HG03442 (cell line): ENCODE measurements around the gene TPI1.
A peak's percentile ranks its signal among the peaks of the same experiment; 100 is the strongest.
"Not testable (repeated sequence)": the region's sequence is repeated elsewhere in the genome, so short reads cannot be mapped to it uniquely, and the experiment has no call there.

Source experiments
- ATAC-seq: cut with Tn5 transposase; IDR thresholded peaks from one replicate; pipeline ENCODE4 v1.9.1; 2021; ENCODE audit warnings: mild to moderate bottlenecking, moderate library complexity; ENCODE audit not compliant: unreplicated experiment

TPI1 gene

DNA sequence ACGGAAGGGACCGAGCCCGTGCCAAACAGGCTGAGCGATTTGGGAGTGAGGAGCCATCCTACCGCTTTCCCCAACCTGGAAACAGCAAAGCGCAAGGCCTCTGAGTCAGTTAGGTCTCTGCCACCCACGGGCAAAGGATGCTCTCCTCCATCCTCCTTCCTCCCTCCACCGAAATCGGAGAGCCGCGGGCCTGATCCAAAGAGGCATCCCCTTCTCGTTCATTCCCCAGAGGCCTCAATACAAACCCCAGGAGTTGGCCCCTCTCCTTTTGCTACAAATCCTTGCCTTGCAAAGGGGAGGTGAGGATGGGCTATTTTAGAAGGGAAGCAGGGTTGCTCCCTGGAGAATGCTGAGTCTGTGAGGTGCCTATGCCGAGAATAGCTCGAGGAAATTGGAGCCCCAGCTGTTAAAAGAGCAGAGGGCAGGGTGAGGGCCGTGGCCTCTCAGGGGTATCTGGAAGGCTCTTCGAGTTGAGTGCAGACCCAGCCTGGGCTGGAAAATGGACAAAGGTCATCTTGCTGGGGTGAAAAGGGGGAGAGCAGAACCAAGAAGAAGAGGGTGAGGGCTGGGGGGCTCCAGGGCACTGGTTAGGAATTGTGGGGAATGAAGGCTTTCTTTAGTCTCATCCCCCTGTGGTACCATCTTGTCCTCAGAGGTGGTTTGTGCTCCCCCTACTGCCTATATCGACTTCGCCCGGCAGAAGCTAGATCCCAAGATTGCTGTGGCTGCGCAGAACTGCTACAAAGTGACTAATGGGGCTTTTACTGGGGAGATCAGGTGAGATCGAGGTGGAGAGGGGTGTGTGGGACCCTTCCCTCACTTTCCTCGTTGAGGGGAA is 1.1 kb downstream of the TPI1 start:
- no peak for ATAC-seq

DNA sequence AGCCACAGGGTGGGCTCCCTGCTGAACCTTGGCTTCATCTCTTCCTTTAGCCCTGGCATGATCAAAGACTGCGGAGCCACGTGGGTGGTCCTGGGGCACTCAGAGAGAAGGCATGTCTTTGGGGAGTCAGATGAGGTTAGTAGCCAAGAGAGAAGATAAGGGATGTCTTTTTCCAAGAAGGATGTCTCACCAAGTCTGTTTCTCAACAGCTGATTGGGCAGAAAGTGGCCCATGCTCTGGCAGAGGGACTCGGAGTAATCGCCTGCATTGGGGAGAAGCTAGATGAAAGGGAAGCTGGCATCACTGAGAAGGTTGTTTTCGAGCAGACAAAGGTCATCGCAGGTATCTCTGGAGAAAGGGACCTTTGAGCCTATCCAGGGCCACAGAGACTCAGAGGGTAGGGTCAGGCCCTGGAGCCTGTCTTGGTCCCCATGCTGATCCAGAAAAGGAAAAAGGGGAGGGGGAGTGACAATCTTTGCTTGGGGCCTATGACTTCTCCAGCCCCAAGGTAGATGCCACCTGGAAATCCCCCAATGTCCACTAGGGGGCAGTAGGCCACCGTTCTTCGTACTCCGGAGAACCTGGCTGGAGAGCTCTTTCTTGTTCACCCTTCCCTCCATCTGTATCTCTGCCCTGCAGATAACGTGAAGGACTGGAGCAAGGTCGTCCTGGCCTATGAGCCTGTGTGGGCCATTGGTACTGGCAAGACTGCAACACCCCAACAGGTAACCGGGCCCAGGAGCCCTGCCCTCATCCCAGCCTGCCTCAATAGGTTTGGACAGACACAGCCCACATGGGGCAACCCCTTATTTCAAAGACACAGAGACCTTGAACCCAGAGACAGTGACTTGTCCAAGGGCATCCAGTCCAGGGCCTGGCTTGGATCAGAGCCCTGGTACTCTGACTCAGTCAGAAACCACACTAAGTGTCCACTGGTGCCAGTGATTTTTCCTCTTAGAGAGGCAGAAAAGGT is 2.0 kb downstream of the TPI1 start:
- no peak for ATAC-seq

DNA sequence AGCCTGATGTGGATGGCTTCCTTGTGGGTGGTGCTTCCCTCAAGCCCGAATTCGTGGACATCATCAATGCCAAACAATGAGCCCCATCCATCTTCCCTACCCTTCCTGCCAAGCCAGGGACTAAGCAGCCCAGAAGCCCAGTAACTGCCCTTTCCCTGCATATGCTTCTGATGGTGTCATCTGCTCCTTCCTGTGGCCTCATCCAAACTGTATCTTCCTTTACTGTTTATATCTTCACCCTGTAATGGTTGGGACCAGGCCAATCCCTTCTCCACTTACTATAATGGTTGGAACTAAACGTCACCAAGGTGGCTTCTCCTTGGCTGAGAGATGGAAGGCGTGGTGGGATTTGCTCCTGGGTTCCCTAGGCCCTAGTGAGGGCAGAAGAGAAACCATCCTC is 3.0 kb downstream of the TPI1 start:
- ATAC-seq, result not testable (repeated sequence)

DNA sequence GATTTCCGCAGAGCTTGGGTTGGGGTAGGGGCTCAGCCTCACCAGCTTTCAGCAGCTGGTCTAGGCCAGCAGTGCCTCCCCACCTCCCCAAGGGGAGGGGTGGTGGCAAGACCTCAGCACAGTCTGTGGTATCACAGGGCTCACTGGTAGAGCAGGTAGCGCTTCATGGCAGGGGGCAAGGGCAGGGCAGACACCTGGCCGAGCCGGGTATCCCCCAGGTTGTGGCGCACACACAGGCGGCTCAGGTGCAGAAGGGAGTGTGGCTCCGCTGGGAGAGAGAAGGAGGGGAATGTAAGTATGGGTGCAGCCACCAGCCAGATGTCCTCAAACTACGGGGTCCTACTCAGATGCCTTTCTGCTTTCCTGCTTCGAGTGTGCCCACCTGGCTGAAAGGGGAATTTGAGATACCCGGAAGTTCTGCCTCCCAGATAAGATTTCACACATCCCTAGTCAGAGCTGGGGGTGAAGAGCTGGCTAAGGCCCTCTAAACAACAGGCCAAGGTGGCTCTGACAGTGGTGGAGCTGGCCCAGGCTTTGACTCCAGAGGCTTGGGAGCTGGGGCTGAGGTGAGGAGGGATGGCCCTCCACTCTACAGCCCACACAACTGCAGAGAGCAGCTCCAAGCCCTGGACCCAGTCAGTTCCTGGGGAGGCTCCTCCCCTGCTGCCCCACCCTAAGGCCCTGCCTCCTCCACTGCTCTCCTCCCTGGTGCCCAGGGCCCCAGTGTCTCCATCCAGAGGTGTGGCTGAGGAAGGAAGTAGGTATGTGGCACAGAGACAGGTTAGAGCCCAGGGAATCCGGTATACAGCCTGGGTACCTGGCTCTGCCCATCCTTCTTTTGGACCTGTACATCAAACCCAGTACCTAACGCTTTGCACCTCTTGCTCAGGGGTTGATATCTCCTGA is 4.0 kb downstream of the TPI1 start:
- ATAC-seq, result no peak

DNA sequence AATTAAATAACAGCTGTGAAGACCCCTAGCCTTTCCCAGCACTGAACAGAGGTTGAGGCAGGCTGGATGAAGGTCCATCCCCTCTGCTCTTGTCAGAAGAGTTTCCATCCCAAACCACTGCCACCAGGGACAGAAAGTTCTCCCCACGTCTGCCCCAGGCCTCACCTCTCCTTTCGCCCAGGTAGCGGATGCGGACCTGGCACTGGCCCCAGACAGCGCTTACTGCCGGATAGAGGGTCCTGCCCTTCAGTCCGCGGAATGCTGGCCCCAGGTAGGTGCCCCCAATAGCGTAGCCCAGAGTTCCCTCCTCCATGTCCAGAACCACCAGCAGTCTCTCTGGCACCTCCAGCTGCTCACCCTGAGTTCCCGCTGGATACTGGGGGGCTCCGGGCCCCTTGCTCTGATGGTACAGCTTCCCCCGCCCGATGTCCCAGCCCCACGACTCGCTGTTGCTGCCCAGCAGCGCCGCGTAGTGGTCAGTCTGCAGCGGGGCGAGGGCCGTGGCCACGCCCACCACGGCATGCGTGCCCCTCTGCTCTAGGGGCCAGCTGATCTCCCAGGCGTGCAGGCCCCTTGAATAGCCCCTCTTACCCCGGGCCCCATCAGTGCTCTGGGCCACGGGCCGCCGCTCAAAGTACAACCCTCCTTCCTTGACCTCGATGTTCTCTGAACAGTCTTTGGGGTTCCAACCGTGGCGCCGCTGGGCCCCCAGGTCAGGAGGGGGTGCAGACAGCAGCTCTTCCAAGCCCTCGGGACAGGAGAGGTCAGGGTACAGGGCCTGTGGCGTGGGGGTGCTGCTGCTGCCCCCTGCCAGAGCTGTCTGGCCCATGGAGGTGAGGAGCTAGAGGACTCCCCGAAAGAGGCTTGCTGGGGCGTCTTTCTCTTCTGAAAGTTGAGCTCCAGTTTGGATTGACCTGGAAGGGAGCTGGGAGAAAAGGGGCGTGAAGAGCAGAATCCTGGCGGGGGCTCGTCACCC is 5.0 kb downstream of the TPI1 start:
- no peak for ATAC-seq

DNA sequence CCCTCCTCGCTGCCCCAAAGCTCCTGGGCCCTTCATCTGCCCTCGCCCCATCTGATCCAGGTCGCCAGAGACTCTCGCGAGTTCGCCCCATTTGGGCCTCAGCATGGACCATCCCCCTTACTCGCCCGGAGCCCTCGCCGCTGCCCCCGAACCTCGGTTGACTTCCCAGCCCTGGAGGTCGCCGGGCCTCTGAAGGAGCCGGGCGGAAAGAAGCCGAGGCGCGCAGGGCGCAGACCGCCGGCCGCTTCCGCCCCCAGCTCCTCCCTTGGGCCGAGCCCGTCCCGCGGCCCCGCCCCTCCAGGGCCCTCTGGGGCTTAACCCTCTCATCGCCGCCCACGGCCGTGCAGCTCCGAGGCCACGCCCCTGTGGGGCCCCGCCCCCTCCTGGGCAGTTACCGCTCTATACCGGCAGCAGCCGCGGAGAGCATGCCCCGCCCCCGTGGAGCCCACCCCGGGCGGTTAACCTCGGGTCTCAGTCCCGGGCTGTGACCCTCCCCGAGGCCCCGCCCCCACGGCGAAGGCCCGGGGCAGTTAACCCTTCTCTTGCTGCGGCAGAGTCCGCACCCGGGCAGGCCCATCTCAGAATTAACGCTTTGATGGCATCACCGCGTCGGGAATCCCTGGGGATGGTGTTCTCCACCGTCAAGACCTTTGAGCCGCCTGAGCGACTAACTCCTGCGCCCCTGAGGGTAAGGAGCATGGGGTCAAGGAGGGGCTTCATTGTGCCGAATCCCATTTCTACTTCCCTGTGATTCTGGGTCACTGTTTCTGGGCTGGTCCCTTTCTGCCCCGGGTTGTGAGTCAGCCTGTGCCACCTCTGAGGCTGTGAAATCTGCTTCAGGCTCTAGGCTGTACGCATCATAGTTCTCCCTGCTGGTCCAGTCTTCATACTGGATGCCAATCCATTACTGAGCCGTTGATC is 6.0 kb downstream of the TPI1 start, which contains the start of gene SPSB2:
Gene SPSB2 (minus strand): TSS at position 210 of the 921 bp plus-strand sequence. CDS start 402 bp downstream, outside the sequence.
- ATAC-seq, result peak; percentile 78

DNA sequence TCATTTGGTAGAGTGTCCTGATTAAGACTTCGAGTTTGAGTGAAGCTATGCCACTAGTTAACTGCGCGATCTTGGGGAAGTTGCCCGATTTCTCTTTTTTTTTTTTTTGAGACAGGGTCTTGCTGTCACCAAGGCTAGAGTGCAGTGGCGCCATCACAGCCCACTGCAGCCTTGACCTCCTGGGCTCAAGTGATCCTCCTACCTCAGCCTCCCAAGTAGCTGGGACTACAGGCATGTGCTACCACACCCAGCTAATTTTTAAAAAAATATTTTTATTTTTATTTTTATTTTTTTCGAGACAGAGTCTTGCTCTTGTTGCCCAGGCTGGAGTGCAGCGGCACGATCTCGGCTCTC is 6.7 kb downstream of the TPI1 start:
- ATAC-seq, result not testable (repeated sequence)

DNA sequence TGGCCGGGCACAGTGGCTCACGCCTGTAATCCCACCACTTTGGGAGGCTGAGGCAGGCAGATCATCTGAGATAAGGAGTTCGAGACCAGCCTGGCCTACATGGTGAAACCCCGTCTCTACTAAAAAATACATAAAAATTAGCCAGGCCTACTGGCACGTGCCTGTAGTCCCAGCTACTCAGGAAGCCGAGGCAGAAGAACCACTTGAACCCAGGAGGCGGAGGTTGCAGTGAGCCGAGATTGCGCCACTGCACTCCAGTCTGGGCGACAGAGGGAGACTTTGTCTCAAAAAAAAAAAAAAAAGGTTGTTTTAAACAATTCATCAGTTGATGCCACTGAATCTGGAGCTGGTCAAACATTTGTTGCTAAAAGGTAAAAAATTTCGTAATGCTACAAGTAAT is 12.5 kb downstream of the TPI1 start:
- ATAC-seq, result not testable (repeated sequence)

DNA sequence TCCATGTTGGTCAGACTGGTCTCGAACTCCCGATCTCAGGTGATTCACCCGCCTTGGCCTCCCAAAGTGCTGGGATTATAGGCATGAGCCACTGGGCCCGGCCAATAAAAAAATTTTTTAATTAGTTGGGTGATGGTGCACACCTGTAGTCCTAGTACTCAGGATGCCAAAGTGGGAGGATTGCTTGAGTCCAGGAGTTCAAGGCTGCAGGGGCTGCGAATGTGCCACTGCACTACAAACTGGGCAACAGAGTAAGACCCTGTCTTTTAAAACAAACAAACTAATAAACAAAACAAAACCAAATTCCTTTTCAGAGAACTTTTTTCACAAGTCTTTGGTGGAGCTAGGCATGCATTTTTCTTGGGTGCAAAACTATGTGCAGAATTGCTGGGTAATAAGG is 15.9 kb downstream of the TPI1 start:
- no peak for ATAC-seq

DNA sequence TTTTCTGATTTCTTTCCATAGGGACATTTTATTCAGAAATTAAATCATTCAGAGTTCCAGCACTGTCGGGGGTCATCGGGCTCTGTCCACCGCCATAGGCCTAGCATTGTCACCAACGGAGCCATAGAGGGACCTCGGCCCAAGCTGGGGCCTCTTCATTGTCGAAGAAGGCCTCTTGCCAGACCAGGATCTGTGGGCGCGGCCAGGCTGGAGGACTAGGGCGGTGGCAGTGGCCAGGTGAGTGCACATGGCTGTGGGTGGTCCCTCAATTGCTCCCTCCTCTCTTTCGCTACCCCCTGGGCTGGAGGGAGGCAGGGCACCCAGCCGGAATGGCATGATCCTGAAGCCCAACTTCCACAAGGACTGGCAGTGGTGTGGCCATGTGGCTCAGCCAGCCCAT is 16.4 kb downstream of the TPI1 start:
- ATAC-seq, result no peak

DNA sequence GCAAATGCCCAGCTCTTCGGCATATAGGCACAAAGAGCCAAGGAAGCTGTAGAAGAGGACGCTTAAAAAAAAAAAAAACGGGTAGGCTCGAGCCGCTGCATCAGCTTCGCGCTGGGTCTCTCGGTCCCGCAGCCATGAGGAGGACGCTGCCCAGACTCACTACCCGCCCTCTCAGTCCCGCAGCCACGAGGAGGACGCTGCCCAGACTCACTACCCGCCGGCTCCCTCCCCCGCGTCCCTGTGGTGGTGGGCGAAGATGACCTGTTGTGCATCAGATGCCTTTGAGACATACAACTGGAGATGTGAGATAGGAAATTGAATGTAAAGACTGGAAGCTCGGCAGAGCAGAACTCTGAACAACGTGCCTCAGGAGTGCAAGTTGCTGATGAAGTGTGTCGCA is 17.2 kb downstream of the TPI1 start:
- ATAC-seq, result no peak

DNA sequence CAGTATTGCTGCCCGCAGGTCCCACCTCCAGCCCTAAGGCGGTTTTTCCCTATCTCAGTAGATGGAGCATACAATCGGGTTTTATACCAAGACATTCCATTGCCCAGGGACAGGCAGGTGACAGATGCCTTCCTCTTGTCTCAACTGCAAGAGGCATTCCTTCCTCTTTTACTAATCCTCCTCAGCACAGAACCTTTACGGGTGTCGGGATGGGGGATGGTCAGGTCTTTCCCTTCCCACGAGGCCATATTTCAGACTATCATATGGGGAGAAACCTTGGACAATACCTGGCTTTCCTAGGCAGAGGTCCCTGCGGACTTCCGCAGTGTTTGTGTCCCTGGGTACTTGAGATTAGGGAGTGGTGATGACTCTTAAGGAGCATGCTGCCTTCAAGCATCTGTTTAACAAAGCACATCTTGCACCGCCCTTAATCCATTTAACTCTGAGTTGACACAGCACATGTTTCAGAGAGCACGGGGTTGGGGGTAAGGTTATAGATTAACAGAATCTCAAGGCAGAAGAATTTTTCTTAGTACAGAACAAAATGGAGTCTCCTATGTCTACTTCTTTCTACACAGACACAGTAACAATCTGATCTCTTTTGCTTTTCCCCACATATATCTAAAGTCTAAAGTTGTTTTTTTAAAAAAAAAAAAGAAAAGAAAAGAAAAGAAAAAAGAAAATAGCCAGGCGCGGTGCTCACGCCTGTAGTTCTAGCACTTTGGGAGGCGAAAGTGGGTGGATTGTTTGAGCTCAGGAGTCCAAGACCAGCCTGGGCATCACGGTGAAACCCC is 19.1 kb downstream of the TPI1 start:
- not testable (repeated sequence) for ATAC-seq

DNA sequence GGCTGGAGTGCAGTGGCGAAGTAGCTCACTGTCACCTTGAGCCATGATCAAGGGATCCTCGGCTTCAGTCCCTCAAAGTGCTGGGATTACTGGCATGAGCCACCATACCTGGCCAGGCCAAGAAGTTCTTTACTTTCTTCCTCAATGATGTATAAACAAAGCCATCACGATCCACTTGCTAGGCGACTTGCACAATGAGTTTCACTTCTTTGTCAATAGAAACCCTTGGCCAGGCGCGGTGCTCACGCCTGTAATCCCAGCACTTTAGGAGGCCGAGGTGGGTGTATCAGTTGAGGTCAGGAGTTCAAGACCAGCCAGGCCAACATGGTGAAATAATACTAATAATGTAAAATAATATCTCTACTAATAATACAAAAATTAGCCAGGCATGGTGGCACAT is 20.1 kb downstream of the TPI1 start:
- no peak for ATAC-seq

DNA sequence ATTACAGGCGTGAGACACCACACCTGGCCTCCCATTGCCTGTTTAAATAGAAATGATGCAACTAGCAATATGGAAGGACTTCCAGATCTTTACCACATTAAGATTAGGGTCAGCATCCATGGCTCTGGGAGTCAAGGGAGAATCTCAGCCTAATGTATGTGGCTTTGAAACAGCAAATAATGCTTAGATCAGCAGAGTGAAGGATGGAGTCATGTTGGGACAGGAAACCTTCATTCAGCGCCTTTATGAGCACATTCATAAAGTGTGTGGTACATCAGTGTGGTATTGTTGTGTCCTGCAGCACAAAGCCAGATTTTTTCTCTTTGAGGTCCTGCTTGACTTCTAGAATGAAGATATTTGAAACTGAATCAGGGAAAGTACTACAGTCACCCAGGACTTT is 21.0 kb downstream of the TPI1 start:
- no peak for ATAC-seq

DNA sequence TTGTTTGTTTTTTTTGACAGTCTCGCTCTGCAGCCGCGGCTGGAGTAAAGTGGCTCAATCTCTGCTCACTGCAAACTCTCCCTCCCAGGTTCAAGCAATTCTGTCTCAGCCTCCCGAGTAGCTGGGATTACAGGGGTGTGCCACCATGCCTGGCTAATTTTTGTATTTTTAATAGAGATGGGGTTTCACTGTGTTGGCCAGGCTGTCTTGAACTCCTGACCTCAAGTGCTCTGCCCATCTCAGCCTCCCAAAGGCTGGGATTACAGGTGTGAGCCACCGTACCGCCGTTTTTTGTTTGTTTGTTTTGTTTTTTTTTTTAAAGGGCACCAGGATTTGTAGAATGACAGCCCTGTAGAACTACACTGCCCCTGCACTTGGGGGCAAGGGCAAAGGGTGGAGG is 21.5 kb downstream of the TPI1 start:
- ATAC-seq, result not testable (repeated sequence)

DNA sequence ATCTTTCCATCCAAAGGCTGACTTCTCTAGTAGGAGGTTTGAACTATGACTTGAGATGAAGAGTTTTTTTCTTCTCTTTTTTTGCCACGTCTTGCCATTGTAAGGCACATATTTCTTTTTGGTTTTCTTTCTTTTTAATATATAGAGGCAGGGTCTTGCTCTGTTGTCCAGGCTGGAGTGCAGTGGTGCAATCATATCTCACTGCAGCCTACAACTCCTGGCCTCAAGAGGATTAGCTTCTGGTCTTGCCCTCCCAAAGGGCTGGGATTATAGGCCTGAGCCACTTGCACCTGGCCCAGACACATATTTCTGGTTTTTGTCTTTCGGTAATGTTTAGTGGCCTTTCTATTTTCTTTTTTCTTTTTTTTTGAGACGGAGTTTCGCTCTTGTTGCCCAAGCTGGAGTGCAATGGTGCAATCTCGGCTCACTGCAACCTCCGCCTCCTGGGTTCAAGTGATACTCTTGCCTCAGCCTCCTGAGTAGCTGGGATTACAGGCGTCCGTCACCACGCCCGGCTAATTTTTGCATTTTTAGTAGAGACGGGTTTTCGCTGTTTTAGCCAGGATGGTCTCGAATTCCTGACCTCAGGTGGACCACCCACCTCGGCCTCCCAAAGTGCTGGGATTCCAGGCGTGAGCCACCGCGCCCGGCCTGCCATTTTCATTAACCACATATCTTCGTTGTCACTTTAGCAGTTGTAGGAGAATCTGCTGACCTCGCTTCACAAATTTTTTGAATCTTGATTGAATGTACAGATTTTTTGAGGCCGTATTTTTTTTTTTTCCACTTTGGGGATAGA is 22.6 kb downstream of the TPI1 start:
- ATAC-seq, result not testable (repeated sequence)
